GM12891 (cell line): ENCODE data around the gene JADE1.

Experiments used
- PAX5 ChIP-seq: IDR thresholded peaks from 2 replicates; pipeline ENCODE4 v1.6.1; 2011; ENCODE audit warnings: low read length, moderate library complexity, mild to moderate bottlenecking; ENCODE audit not compliant: insufficient read depth, severe bottlenecking
- POLR2A ChIP-seq: IDR thresholded peaks from 2 replicates; pipeline ENCODE4 v1.6.1; 2011; ENCODE audit warnings: low read depth, low read length, control low read depth
- TAF1 ChIP-seq: IDR thresholded peaks from 2 replicates; pipeline ENCODE4 v1.6.1; 2011; ENCODE audit warnings: low read depth, low read length, control low read depth

- TF ChIP-seq POLR2A, result no peak
- TF ChIP-seq TAF1, result no peak
- no peak for TF ChIP-seq PAX5
Measured at GRCh38 chr4:128775477-128775876, 34.0 kb upstream of the JADE1 start.
